Measurements from ENCODE around the gene WDR33.

WDR33 gene

GRCh38 chr2:127655209-127656073 is 155.5 kb downstream of the WDR33 start:
- no peak for DNase-seq (ENCODE audit: extremely low read depth, insufficient read length)
- H3K27me3 ChIP-seq (replicated peaks; ENCODE audit: control insufficient read depth, insufficient read depth, low read length): 0 out of 2 replicates have a peak, but pooled peaks cover 2% of the 10 kb centered on the region
- H3K4me3 ChIP-seq (replicated peaks; ENCODE audit: low read depth, low read length): no peak overlapping the region
- H3K36me3 ChIP-seq (ENCODE audit: control insufficient read depth, insufficient read depth, low read length): no peaks in the 10 kb centered on the region
- TF ChIP-seq, protein P1, sequence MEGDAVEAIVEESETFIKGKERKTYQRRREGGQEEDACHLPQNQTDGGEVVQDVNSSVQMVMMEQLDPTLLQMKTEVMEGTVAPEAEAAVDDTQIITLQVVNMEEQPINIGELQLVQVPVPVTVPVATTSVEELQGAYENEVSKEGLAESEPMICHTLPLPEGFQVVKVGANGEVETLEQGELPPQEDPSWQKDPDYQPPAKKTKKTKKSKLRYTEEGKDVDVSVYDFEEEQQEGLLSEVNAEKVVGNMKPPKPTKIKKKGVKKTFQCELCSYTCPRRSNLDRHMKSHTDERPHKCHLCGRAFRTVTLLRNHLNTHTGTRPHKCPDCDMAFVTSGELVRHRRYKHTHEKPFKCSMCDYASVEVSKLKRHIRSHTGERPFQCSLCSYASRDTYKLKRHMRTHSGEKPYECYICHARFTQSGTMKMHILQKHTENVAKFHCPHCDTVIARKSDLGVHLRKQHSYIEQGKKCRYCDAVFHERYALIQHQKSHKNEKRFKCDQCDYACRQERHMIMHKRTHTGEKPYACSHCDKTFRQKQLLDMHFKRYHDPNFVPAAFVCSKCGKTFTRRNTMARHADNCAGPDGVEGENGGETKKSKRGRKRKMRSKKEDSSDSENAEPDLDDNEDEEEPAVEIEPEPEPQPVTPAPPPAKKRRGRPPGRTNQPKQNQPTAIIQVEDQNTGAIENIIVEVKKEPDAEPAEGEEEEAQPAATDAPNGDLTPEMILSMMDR (IDR thresholded peaks at IDR 0.05; ENCODE audit: insufficient read depth, low read length, poor library complexity, severe bottlenecking): no peak

- no peak for DNase-seq (ENCODE audit: extremely low read depth, insufficient read length)
- TF ChIP-seq, protein P1 (IDR thresholded peaks at IDR 0.05; ENCODE audit: insufficient read depth, low read length, poor library complexity, severe bottlenecking): no peak
- no peak overlapping the region for H3K4me3 ChIP-seq (replicated peaks; ENCODE audit: low read depth, low read length)
- no peaks in the 10 kb centered on the region for H3K36me3 ChIP-seq (ENCODE audit: control insufficient read depth, insufficient read depth, low read length)
- H3K27me3 ChIP-seq (replicated peaks; ENCODE audit: control insufficient read depth, insufficient read depth, low read length): 0 out of 2 replicates have a peak, but pooled peaks cover 2% of the 10 kb centered on the region
Observed at GRCh38 chr2:127654838-127655175, 156.2 kb downstream of the WDR33 start.

DNA sequence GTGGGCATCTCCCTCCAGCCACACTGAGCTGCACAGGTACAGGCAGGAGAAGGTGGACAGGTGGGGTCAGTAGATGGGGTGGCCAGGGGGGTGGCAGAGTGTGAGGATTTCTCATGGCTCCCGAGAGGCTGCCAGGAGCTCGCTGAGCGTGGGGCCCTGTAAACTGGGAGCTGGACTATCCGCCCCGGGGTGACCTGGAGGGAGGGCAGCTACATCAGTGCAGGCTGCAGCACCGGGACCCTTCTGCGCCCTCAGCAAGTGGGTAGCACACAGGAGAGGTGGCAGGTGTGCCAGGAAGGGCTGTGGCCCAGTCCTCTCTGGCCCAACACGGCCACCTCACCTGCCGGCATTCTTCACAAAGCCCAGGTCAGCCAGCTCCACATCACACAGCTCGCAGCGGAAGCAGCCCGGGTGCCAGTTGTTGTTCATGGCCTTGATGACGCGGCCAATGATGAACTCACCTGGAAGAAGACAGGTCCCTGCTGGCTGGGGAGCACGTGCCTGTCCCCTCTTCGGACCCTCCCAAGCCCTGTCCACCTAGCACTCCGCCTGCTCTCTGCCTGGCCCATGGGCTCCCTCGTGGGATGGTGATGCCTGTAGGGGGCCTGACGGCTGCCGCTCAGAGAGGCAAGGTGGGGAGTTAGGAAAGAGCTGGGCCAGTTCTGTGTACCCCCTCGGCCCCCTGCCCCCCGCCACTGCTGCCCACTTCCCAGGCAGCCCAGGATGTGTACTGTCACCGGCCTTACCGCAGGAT is 156.7 kb downstream of the WDR33 start:
- Histone ChIP-seq H3K27me3 (replicated peaks; ENCODE audit: control insufficient read depth, insufficient read depth, low read length) (0 out of 2 replicates have a peak, but pooled peaks cover 2% of the 10 kb centered on the region), H3K36me3 (ENCODE audit: control insufficient read depth, insufficient read depth, low read length) (no peaks in the 10 kb centered on the region), H3K4me3 (replicated peaks; ENCODE audit: low read depth, low read length) (no peak overlapping the region)
- DNase-seq (ENCODE audit: extremely low read depth, insufficient read length): no peak
- TF ChIP-seq, protein P1 (IDR thresholded peaks at IDR 0.05; ENCODE audit: insufficient read depth, low read length, poor library complexity, severe bottlenecking): no peak

- Histone ChIP-seq H3K4me3 (replicated peaks; ENCODE audit: low read depth, low read length) (no peak overlapping the region), H3K27me3 (replicated peaks; ENCODE audit: control insufficient read depth, insufficient read depth, low read length) (0 out of 2 replicates have a peak, but pooled peaks cover 2% of the 10 kb centered on the region), H3K36me3 (ENCODE audit: control insufficient read depth, insufficient read depth, low read length) (no peaks in the 10 kb centered on the region)
- TF ChIP-seq, protein P1 (IDR thresholded peaks at IDR 0.05; ENCODE audit: insufficient read depth, low read length, poor library complexity, severe bottlenecking): no peak
- DNase-seq (ENCODE audit: extremely low read depth, insufficient read length): no peak
Observed at GRCh38 chr2:127653421-127654083, 157.4 kb downstream of the WDR33 start.

DNA sequence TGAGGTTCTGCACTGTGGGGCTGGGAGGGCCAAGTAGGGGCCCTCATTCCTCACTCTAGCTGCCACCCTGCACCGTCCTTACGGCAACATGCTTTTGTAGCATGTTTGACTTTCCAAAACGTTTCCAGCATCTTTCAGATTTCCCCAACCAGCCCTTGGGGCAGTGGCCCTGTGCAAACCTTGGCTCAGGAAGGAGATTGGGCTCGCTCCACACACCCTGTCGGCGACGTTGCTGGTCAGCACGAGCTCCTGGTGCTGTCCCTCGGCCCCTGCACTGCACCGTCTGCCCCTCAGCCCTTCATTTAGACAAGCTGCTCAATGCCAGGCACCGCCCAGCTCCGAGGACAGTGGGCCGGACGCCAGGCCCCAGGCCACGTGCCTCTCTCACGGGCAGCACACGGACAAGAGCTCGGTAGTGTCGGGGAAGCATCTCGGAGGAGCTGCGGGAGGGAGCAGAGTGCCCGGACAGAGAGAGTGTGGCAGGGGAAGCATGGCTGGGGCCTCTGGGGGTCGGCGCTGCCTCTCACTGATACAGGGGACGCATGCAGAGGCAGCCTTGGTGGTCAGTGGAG is 158.1 kb downstream of the WDR33 start:
- H3K36me3 ChIP-seq (ENCODE audit: control insufficient read depth, insufficient read depth, low read length): no peaks in the 10 kb centered on the region
- no peak overlapping the region for H3K4me3 ChIP-seq (replicated peaks; ENCODE audit: low read depth, low read length)
- no peak for DNase-seq (ENCODE audit: extremely low read depth, insufficient read length)
- TF ChIP-seq, protein P1 (IDR thresholded peaks at IDR 0.05; ENCODE audit: insufficient read depth, low read length, poor library complexity, severe bottlenecking): no peak
- 0 out of 2 replicates have a peak, but pooled peaks cover 2% of the 10 kb centered on the region for H3K27me3 ChIP-seq (replicated peaks; ENCODE audit: control insufficient read depth, insufficient read depth, low read length)
